IMR-90 (cell line): ENCODE results near the gene IAPP. TPM values are rescaled to one million over a fixed set of nuclear protein-coding genes. Genes with fewer than 3 reads are reported as not detected.

Experiments used
- ATAC-seq: fragments of 200-7000 bp; cut with Tn5 transposase; 2 replicates; pipeline ENCODE4 v1.9.1; 2020; ENCODE audit warnings: low read depth, mild to moderate bottlenecking, moderate library complexity
- BruUV-seq: library from RNA; stranded (reverse); fragments of 400-500 nt; replicated peaks from 2 replicates; lab custom pipeline; 2021; lab: Mats Ljungman, UMichigan
- CTCF ChIA-PET: fragments of 300-600 bp; formaldehyde crosslinking; extraction: SDS; loops from one replicate; lab custom pipeline; 2021; ENCODE audit warnings: antibody characterized with exemption; lab: Yijun Ruan, JAX
- POLR2A ChIA-PET: fragments of 300-600 bp; sonication (Branson Sonifier 250); formaldehyde crosslinking; loops from one replicate; lab custom pipeline; 2022; ENCODE audit warnings: antibody characterized with exemption; ENCODE audit not compliant: unreplicated experiment; lab: Charles Lee
- DNase-seq: peaks from one replicate; pipeline ENCODE4 v3.0.0; 2013
- H2AFZ ChIP-seq: replicated peaks from 2 replicates; pipeline ENCODE3; 2013; ENCODE audit warnings: low read length, mild to moderate bottlenecking; ENCODE audit not compliant: poor library complexity
- H2AK5ac ChIP-seq: 2 replicates; pipeline ENCODE4 v1.6.1; 2013; ENCODE audit warnings: low read depth, low read length, inconsistent platforms
- H2AK9ac ChIP-seq: replicated peaks from 2 replicates; pipeline ENCODE3; 2013; ENCODE audit warnings: mild to moderate bottlenecking, low read depth, low read length, moderate library complexity; ENCODE audit not compliant: poor library complexity
- H2BK120ac ChIP-seq: 2 replicates; pipeline ENCODE4 v1.6.1; 2013; ENCODE audit warnings: low read depth, low read length, inconsistent platforms
- H2BK15ac ChIP-seq: 3 replicates; pipeline ENCODE4 v1.6.1; 2013; ENCODE audit warnings: low read depth, low read length, inconsistent platforms
- H2BK20ac ChIP-seq: 2 replicates; pipeline ENCODE4 v1.6.1; 2013; ENCODE audit warnings: low read depth, mild to moderate bottlenecking, inconsistent platforms, low read length, moderate library complexity
- H2BK5ac ChIP-seq: 2 replicates; pipeline ENCODE4 v1.6.1; 2013; ENCODE audit warnings: mild to moderate bottlenecking, low read depth, low read length, inconsistent platforms; ENCODE audit not compliant: poor library complexity, severe bottlenecking
- H3K14ac ChIP-seq: replicated peaks from 2 replicates; pipeline ENCODE4 v1.6.1; 2013; ENCODE audit warnings: low read depth, low read length, inconsistent platforms
- H3K18ac ChIP-seq: 2 replicates; pipeline ENCODE4 v1.6.1; 2013; ENCODE audit warnings: low read depth, low read length, control low read depth
- H3K23ac ChIP-seq: 2 replicates; pipeline ENCODE4 v1.6.1; 2013; ENCODE audit warnings: low read depth, low read length, inconsistent platforms
- H3K27ac ChIP-seq: 2 replicates; pipeline ENCODE4 v1.5.1; 2013; ENCODE audit warnings: mild to moderate bottlenecking, control low read depth, low read length; ENCODE audit not compliant: insufficient read depth
- H3K27me3 ChIP-seq: 2 replicates; pipeline ENCODE4 v1.6.1; 2013; ENCODE audit warnings: low read length; ENCODE audit not compliant: control insufficient read depth, insufficient read depth
- H3K36me3 ChIP-seq: 2 replicates; pipeline ENCODE4 v1.6.1; 2013; ENCODE audit warnings: low read length, mixed read lengths; ENCODE audit not compliant: control insufficient read depth, insufficient read depth
- H3K4ac ChIP-seq: 2 replicates; pipeline ENCODE4 v1.6.1; 2013; ENCODE audit warnings: low read depth, low read length, inconsistent platforms
- H3K4me1 ChIP-seq: 2 replicates; pipeline ENCODE4 v1.6.1; 2013; ENCODE audit warnings: low read length, mixed read lengths; ENCODE audit not compliant: control insufficient read depth, insufficient read depth
- H3K4me2 ChIP-seq: 2 replicates; pipeline ENCODE4 v1.6.1; 2013; ENCODE audit warnings: low read depth, mild to moderate bottlenecking, control low read depth, low read length, moderate library complexity
- H3K4me3 ChIP-seq: 2 replicates; pipeline ENCODE4 v1.5.1; 2013; ENCODE audit warnings: low read depth, mild to moderate bottlenecking, control low read depth, low read length, moderate library complexity; ENCODE audit not compliant: insufficient read depth
- H3K56ac ChIP-seq: 2 replicates; pipeline ENCODE4 v1.6.1; 2013; ENCODE audit warnings: low read length, inconsistent platforms; ENCODE audit not compliant: insufficient read depth; ENCODE audit errors: extremely low read depth
- H3K79me1 ChIP-seq, 2 experiments: 2 replicates each; pipeline ENCODE4 v1.6.1; 2013; ENCODE audit warnings: low read length in 2 of 2, inconsistent platforms in 1 of 2, low read depth in 1 of 2
- H3K9ac ChIP-seq: 2 replicates; pipeline ENCODE4 v1.6.1; 2013; ENCODE audit warnings: low read depth, low read length, control low read depth
- H3K9me1 ChIP-seq: 2 replicates; pipeline ENCODE4 v1.6.1; 2013; ENCODE audit warnings: low read length, inconsistent platforms; ENCODE audit not compliant: insufficient read depth
- H3K9me3 ChIP-seq: 2 replicates; pipeline ENCODE4 v1.6.1; 2013; ENCODE audit warnings: low read length; ENCODE audit not compliant: control insufficient read depth, insufficient read depth
- H4K20me1 ChIP-seq: 2 replicates; pipeline ENCODE4 v1.6.1; 2013; ENCODE audit warnings: low read length, inconsistent platforms; ENCODE audit not compliant: insufficient read depth
- H4K5ac ChIP-seq: 2 replicates; pipeline ENCODE4 v1.6.1; 2013; ENCODE audit warnings: mild to moderate bottlenecking, low read depth, low read length, control low read depth
- H4K8ac ChIP-seq, 2 experiments: 2 replicates each; pipeline ENCODE4 v1.6.1; 2013; ENCODE audit warnings: low read depth in 2 of 2, low read length in 2 of 2, control low read depth in 1 of 2, inconsistent platforms in 1 of 2
- H4K91ac ChIP-seq: 2 replicates; pipeline ENCODE4 v1.6.1; 2013; ENCODE audit warnings: low read depth, low read length, inconsistent platforms; ENCODE audit not compliant: insufficient read depth
- BHLHE40 ChIP-seq: fragments of 150-350 bp; IDR thresholded peaks from 2 replicates; pipeline ENCODE4 v1.6.1; 2016; ENCODE audit warnings: mild to moderate bottlenecking, low read depth, low read length
- CEBPB ChIP-seq: IDR thresholded peaks from 2 replicates; pipeline ENCODE4 v1.6.1; 2012; ENCODE audit warnings: low read depth, low read length, improper control_type of control experiment
- ELK1 ChIP-seq: fragments of 150-350 bp; IDR thresholded peaks from 2 replicates; pipeline ENCODE4 v1.6.1; 2016; ENCODE audit warnings: low read depth, mild to moderate bottlenecking, low read length, moderate library complexity, borderline replicate concordance
- NFE2L2 ChIP-seq: fragments of 150-350 bp; IDR thresholded peaks from 2 replicates; pipeline ENCODE4 v1.6.1; 2016; ENCODE audit warnings: low read depth, mild to moderate bottlenecking, low read length
- WGBS, 2 experiments: methylation state at CpG; one replicate each; pipeline versions ENCODE4 v1.1.5 to v1.1.7; 2013; ENCODE audit warnings: missing lambda C conversion rate in 2 of 2; ENCODE audit not compliant: insufficient read length in 1 of 2; ENCODE audit errors: extremely low coverage in 2 of 2; 5-methylcytosine and 5-hydroxymethylcytosine counted together
- dilution Hi-C: fragments of 300-500 bp; cut with HindIII; formaldehyde crosslinking; loops from one replicate; pipeline ENCODE4 v1.14.3; 2018; ENCODE audit warnings: low sequenced_read_pairs; ENCODE audit not compliant: unreplicated experiment
- in situ Hi-C: fragments of 300-500 bp; cut with MboI; formaldehyde crosslinking; loops from 3 replicates; pipeline ENCODE4 v1.14.3; 2019; ENCODE audit warnings: low sequenced_read_pairs, inconsistent platforms, mixed read lengths
- intact Hi-C: fragments of 100-400 bp; cut with micrococcal nuclease; formaldehyde crosslinking; loops from 2 replicates; pipeline ENCODE4 v1.10.0; 2022
- polyA plus RNA-seq, 3 experiments: library from polyadenylated mRNA; depleted of rRNA; stranded (reverse); fragments of >200 nt; gene quantifications; 2 replicates each; pipeline ENCODE4 v1.2.3, GENCODE V29; 2012; ENCODE audit warnings: low replicate concordance in 1 of 3
- total RNA-seq: library from RNA; depleted of rRNA; stranded (reverse); fragments of >200 nt; gene quantifications from 2 replicates; pipeline ENCODE4 v1.2.3, GENCODE V29; 2012

IAPP gene
- total and polyA plus RNA-seq, 2 of the 4 experiments (the other 2 are of a cell fraction): not detected

GRCh38 chr12:21340403-21340802 is 32.3 kb upstream of the IAPP start:
- Histone ChIP-seq H3K14ac (no peak overlapping the region), H2BK20ac (no peak overlapping the region), H3K27ac (no peak overlapping the region), H3K9me3 (0 out of 2 replicates have a peak, but pooled peaks cover 2% of the 10 kb centered on the region), H3K18ac (no peak overlapping the region), H3K23ac (no peak overlapping the region), H3K4me2 (no peak overlapping the region), H3K27me3 (no peaks in the 10 kb centered on the region), H2BK5ac (no peak overlapping the region), H2AK9ac (no peak overlapping the region), H2AK5ac (no peak overlapping the region), H3K4me3 (no peak overlapping the region), H3K4ac (no peak overlapping the region), H2AFZ (no peak overlapping the region), H2BK15ac (no peak overlapping the region), H3K56ac (no peak overlapping the region), H4K5ac (no peak overlapping the region), H4K8ac (no peak overlapping the region), H4K91ac (no peak overlapping the region), H3K9ac (no peak overlapping the region), H2BK120ac (no peak overlapping the region), H3K9me1 (no peaks in the 10 kb centered on the region), H3K36me3 (no peaks in the 10 kb centered on the region), H4K20me1 (no peaks in the 10 kb centered on the region), H3K4me1 (no peaks in the 10 kb centered on the region), H3K79me1 (no peaks in the 10 kb centered on the region)
- intact Hi-C loops (no loop called here), dilution Hi-C loops (no loop called here), in situ Hi-C loops (no loop called here)
- no CpG with 5 or more reads among the region's 6 CpGs for WGBS, 2 experiments
- BruUV-seq: no TSS peak
- ChIA-PET CTCF (interaction anchor here (0.5 kb wide), 1 partner anchor 340 kb away, joined by 3 read pairs; no protein-coding TSS in a partner anchor), POLR2A (no interaction called here)
- no peak for TF ChIP-seq NFE2L2
- TF ChIP-seq BHLHE40: no peak
- no peak for TF ChIP-seq CEBPB
- no peak for TF ChIP-seq ELK1
- DNase-seq: no peak
- ATAC-seq: no peak
